Ectodermal cell (in vitro differentiated cells): ENCODE measurements around the gene RAB11FIP4.
"Not testable (repeated sequence)": the region's sequence is repeated elsewhere in the genome, so short reads cannot be mapped to it uniquely, and the experiment has no call there.

Source experiments
- H3K27ac ChIP-seq: 2 replicates; pipeline ENCODE4 v1.7.0; 2013; ENCODE audit warnings: mild to moderate bottlenecking, low read depth, low read length; ENCODE audit not compliant: insufficient read depth, poor library complexity, severe bottlenecking
- H3K27me3 ChIP-seq: 2 replicates; pipeline ENCODE4 v1.7.0; 2013; ENCODE audit warnings: mild to moderate bottlenecking, low read length; ENCODE audit not compliant: insufficient read depth, control insufficient read depth, poor library complexity, severe bottlenecking
- H3K36me3 ChIP-seq: one replicate; pipeline ENCODE4 v1.7.0; 2013; ENCODE audit warnings: low read length; ENCODE audit not compliant: control insufficient read depth, insufficient read depth
- H3K4me1 ChIP-seq: one replicate; pipeline ENCODE4 v1.7.0; 2013; ENCODE audit warnings: low read length; ENCODE audit not compliant: control insufficient read depth, insufficient read depth
- H3K4me3 ChIP-seq: 2 replicates; pipeline ENCODE4 v1.7.0; 2013; ENCODE audit warnings: low read depth, low read length, control low read depth; ENCODE audit not compliant: insufficient read depth
- H3K9me3 ChIP-seq: 2 replicates; pipeline ENCODE4 v1.7.0; 2013; ENCODE audit warnings: mild to moderate bottlenecking, low read length, moderate library complexity; ENCODE audit not compliant: control insufficient read depth
- WGBS, 2 experiments: methylation state at CpG; one replicate each; pipeline ENCODE4 v1.1.7; 2013; ENCODE audit warnings: missing lambda C conversion rate in 2 of 2; 5-methylcytosine and 5-hydroxymethylcytosine counted together

The RAB11FIP4 gene

DNA sequence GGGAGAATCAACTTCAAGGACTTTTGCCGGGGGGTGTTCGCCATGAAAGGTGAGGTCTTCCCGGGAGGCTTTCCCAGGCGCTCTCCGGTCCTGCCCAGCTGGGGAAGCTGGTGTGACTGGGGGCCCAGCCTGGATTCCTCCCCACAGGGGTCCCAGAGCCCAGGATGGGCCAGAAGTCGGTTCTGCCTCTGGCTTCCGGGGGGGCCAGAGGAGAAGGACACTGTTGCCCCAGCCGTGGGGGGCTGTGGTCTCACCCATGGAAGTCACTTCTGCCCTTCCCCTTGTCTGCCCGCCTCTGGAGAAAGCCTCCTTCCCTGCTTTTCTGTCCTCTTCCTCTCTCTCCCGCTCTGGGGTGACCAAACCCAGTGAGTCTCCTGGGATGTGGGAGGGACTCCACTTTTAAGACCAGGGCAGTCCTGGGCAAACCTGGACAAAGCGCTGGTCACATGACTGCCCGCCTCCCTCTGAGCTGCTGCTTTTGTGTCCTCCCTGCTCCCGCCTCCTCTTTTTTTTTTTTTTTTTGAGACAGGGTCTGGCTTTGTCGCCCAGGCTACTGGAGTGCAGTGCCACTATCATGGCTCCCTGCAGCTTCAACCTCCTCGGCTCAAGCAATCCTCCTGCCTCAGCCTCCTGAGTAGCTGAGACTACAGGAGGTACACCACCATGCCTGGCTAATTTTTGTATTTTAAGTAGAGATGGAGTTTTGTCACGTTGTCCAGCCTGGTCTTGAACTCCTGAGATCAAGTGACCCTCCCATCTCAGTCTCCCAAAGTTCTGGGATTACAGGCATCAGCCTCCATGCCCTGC, 40.6 kb downstream of the RAB11FIP4 start:
- Histone ChIP-seq H3K36me3 (no peaks in the 10 kb centered on the region), H3K4me3 (peak overlapping the region; percentile 6), H3K27me3 (no peaks in the 10 kb centered on the region), H3K9me3 (no peaks in the 10 kb centered on the region), H3K4me1 (peaks cover 9% of the 10 kb centered on the region), H3K27ac (no peak overlapping the region)
- WGBS, 2 experiments = 41 to 45% methylated on average over 16 of the region's 16 CpGs

DNA sequence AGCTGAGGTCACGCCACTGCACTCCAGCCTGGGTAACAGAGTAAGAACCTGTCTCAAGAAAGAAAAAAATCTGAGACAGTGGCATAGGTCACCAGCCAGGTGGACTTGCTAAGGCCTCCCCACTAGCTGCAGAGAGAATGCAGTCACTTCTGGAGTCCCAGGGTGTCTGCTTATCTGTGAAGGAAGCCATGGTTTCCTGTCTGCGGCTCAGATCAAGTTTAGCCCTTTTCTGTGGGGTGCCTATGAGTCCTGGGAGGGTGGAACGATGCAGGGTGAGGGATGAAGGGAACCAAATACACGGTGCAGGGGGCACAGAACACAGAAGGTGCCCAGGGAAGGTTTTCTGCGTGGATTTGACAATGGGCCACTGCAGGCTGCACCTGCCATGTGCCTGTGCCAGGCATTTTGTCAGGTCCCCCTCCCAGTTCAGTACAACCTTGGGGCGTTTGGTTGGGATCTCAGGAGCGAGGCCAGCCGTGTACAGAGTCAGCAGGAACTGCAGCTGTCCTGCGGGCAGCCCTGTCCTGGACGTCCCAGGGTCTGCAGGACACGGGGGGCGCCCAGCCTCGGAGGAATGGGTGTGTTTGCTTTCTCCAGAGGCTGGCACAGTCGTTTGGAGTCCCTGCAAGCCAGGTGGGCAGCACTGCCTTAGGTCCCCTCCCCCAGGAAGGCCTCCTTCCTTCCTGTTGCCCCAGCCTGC, 41.8 kb downstream of the RAB11FIP4 start:
- H3K27ac ChIP-seq = no peak overlapping the region
- H3K27me3 ChIP-seq = no peaks in the 10 kb centered on the region
- no peaks in the 10 kb centered on the region for H3K36me3 ChIP-seq
- peaks cover 9% of the 10 kb centered on the region for H3K4me1 ChIP-seq
- no peaks in the 10 kb centered on the region for H3K9me3 ChIP-seq
- 88 to 90% methylated on average over 14 of the region's 14 CpGs for WGBS, 2 experiments
- H3K4me3 ChIP-seq = no peak overlapping the region

GRCh38 chr17:31433811-31434726, 42.6 kb downstream of the RAB11FIP4 start:
- Histone ChIP-seq H3K36me3 (no peaks in the 10 kb centered on the region), H3K9me3 (no peaks in the 10 kb centered on the region), H3K4me3 (no peak overlapping the region), H3K27ac (no peak overlapping the region), H3K27me3 (no peaks in the 10 kb centered on the region), H3K4me1 (peaks cover 9% of the 10 kb centered on the region)
- WGBS, 2 experiments = 93% methylated on average over 21 of the region's 21 CpGs

DNA sequence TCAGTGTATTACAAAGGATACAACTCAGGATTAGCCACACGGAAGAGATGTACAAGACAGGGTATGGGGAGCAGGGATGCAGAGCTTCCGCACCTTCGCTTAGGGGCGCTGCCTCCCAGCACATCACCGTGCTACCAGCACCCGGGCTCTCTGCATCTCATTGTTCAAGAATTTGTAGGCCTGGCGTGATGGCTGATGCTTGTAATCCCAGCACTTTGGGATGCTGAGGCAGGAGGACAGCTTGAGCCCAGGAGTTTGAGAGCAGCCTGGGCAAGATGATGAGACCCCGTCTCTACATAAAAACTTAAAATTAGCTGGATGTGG, 43.2 kb downstream of the RAB11FIP4 start:
- no peaks in the 10 kb centered on the region for H3K36me3 ChIP-seq

GRCh38 chr17:31435581-31435980, 44.1 kb downstream of the RAB11FIP4 start:
- H3K9me3 ChIP-seq = no peaks in the 10 kb centered on the region
- 91 to 92% methylated on average over 2 of the region's 2 CpGs for WGBS, 2 experiments

More for the DNA sequence above, 43.2 kb downstream of the RAB11FIP4 start:
- Histone ChIP-seq H3K4me1 (peaks cover 9% of the 10 kb centered on the region), H3K27ac (no peak overlapping the region), H3K9me3 (no peaks in the 10 kb centered on the region), H3K27me3 (no peaks in the 10 kb centered on the region), H3K4me3 (no peak overlapping the region)
- WGBS, 2 experiments = 89 to 90% methylated on average over 8 of the region's 8 CpGs

DNA sequence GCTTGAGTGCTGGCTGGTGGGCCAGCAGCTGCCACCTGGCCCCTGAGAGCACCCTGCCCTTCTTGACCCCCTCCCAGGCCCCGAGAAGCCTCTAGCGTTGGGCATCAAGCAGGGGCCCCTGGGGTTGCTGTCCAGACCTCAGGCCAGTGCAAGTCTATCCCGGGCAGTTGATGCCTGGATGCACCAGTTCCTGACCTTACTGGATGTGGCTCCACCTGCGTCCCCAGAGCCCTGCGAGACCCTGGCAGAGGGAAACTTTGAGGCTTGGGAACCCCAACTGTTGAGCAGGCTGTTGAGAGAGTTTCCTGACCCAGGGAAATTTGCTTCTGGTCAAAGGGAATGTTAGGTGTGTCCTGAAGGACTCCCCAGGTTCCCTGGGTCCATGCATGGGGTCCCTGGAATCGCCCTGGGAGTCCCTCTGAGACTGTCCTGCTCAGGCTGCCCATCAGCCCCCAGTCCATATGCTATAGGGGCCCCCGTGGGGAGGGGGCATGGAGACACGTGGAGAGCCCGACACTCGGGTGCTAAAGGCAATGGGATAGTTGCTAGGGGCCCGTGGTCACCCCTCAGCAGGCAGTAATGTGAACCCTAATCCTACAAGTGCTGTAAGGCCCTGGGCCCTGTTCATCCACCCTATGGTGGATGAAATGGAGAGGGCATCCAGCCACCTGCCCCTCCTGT, 46.4 kb downstream of the RAB11FIP4 start:
- WGBS, 2 experiments = 80 to 83% methylated on average over 11 of the region's 11 CpGs
- no peaks in the 10 kb centered on the region for H3K4me1 ChIP-seq

More at GRCh38 chr17:31435581-31435980, 44.1 kb downstream of the RAB11FIP4 start:
- no peaks in the 10 kb centered on the region for H3K27me3 ChIP-seq
- H3K27ac ChIP-seq = no peak overlapping the region
- H3K36me3 ChIP-seq = no peaks in the 10 kb centered on the region
- peaks cover 9% of the 10 kb centered on the region for H3K4me1 ChIP-seq
- H3K4me3 ChIP-seq = no peak overlapping the region

DNA sequence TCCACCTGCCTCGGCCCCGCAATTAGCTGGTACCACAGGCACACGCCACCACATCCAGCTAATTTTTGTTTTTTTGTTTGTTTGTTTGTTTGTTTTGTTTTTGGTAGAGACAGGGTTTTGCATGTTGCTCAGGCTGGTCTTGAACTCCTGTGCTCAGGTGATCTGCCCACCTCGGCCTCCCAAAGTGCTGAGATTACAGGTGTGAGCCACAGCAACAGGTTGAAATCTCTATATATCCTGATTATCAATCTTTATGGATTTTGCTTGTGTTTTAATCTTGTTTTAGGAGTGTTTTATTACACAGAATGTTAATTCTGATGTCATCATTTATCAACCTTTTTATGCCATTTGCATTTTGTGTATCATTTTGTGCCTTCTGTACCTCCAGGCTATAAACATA, 48.2 kb downstream of the RAB11FIP4 start:
- Histone ChIP-seq H3K27me3 (no peaks in the 10 kb centered on the region), H3K27ac (no peak overlapping the region), H3K4me3 (no peak overlapping the region), H3K9me3 (no peaks in the 10 kb centered on the region), H3K36me3 (no peaks in the 10 kb centered on the region), H3K4me1 (no peaks in the 10 kb centered on the region)
- WGBS, 2 experiments = 88 to 93% methylated on average over 4 of the region's 4 CpGs

More for the DNA sequence above, 46.4 kb downstream of the RAB11FIP4 start:
- no peaks in the 10 kb centered on the region for H3K36me3 ChIP-seq
- H3K4me3 ChIP-seq = no peak overlapping the region
- no peaks in the 10 kb centered on the region for H3K27me3 ChIP-seq
- no peak overlapping the region for H3K27ac ChIP-seq
- no peaks in the 10 kb centered on the region for H3K9me3 ChIP-seq

DNA sequence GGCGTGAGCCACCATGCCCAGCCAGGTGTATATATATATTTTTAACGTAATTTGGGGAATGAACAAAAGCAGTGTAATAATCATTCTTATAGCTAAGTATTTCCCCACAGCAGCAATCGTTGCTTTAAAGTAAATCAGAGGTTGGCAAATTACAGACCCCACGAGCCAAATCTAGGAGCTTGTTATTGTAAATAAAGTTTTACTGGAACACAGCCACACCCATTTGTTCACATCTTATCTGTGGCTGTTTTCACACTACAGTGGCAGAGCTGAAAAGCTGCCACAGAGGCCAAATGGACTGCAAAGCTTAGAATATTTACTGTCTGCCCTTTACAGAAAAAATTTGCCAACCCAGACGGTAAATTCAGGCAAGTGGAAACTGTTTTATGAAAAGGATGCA, 50.8 kb downstream of the RAB11FIP4 start:
- H3K27ac ChIP-seq = no peak overlapping the region
- H3K36me3 ChIP-seq = no peaks in the 10 kb centered on the region
- 99 to 100% methylated on average over 3 to 4 of the region's 5 CpGs for WGBS, 2 experiments

DNA sequence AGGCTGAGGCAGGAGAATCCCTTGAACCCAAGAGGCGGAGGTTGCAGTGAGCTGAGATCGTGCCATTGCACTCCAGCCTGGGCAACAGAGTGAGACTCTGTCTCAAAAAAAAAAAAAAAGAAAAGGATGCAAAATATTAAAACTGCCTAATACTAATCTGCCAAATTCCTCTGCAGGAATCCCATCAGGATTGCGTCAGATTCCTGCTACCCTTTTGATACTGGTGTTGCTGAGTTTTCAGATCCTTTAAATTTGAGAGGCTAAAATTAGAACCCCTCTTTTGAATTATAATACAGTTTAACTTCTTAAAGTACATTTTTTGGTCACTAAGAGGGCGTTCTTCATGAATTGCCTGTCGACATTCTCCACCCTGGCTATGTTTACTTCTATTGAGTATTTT, 51.4 kb downstream of the RAB11FIP4 start:
- not testable (repeated sequence) for H3K4me1 ChIP-seq, H3K27ac ChIP-seq, H3K4me3 ChIP-seq, H3K27me3 ChIP-seq, H3K9me3 ChIP-seq, H3K36me3 ChIP-seq
- 93 to 95% methylated on average over 3 to 5 of the region's 5 CpGs for WGBS, 2 experiments

More for the DNA sequence above, 50.8 kb downstream of the RAB11FIP4 start:
- H3K9me3 ChIP-seq = no peaks in the 10 kb centered on the region
- H3K4me3 ChIP-seq = no peak overlapping the region
- H3K27me3 ChIP-seq = no peaks in the 10 kb centered on the region
- no peaks in the 10 kb centered on the region for H3K4me1 ChIP-seq
